Measurements from ENCODE around the gene SYCE1L.
"Not testable (repeated sequence)": the region's sequence is repeated elsewhere in the genome, so short reads cannot be mapped to it uniquely, and the experiment has no call there.

Gene SYCE1L

GRCh38 chr16:77236063-77236511 lies 36.9 kb downstream of the SYCE1L start:
- no peak overlapping the region for H3K27ac ChIP-seq

GRCh38 chr16:77238593-77238992 lies 39.4 kb downstream of the SYCE1L start:
- Histone ChIP-seq H3K27me3 (ENCODE audit: control insufficient read depth, insufficient read depth, low read length) (no peaks in the 10 kb centered on the region), H3K36me3 (ENCODE audit: control insufficient read depth, insufficient read depth, low read length) (no peaks in the 10 kb centered on the region), H3K4me1 (no peaks in the 10 kb centered on the region), H3K4me2 (ENCODE audit: low read length) (no peak overlapping the region), H3K9me3 (ENCODE audit: control insufficient read depth, low read length) (no peaks in the 10 kb centered on the region), H2AFZ (no peak overlapping the region), H3K4me3 (ENCODE audit: low read depth, low read length) (no peak overlapping the region), H3K79me2 (no peaks in the 10 kb centered on the region), H3K9ac (no peak overlapping the region), H3K27ac (no peak overlapping the region)
- TF ChIP-seq CTCF (IDR thresholded peaks at IDR 0.05) = no peak

More at GRCh38 chr16:77236063-77236511, 36.9 kb downstream of the SYCE1L start:
- peak overlapping the region; percentile 90 for H2AFZ ChIP-seq
- no peak overlapping the region for H3K4me3 ChIP-seq (ENCODE audit: low read depth, low read length)
- no peaks in the 10 kb centered on the region for H3K27me3 ChIP-seq (ENCODE audit: control insufficient read depth, insufficient read depth, low read length)
- H3K9me3 ChIP-seq (ENCODE audit: control insufficient read depth, low read length) = no peaks in the 10 kb centered on the region
- H3K36me3 ChIP-seq (ENCODE audit: control insufficient read depth, insufficient read depth, low read length) = no peaks in the 10 kb centered on the region
- H3K79me2 ChIP-seq = no peaks in the 10 kb centered on the region
- H3K9ac ChIP-seq = no peak overlapping the region
- peak overlapping the region; percentile 29 for H3K4me2 ChIP-seq (ENCODE audit: low read length)
- no peaks in the 10 kb centered on the region for H3K4me1 ChIP-seq
- peak; percentile 100 for TF ChIP-seq CTCF (IDR thresholded peaks at IDR 0.05)

- H3K36me3 ChIP-seq (ENCODE audit: control insufficient read depth, insufficient read depth, low read length); H3K27me3 ChIP-seq (ENCODE audit: control insufficient read depth, insufficient read depth, low read length); H3K4me1 ChIP-seq; H3K9ac ChIP-seq; H3K79me2 ChIP-seq; H3K27ac ChIP-seq; H3K4me3 ChIP-seq (ENCODE audit: low read depth, low read length); H2AFZ ChIP-seq; H3K4me2 ChIP-seq (ENCODE audit: low read length); H3K9me3 ChIP-seq (ENCODE audit: control insufficient read depth, low read length): not testable (repeated sequence)
Observed at GRCh38 chr16:77242471-77242870, 43.3 kb downstream of the SYCE1L start.

- Histone ChIP-seq H3K9me3 (ENCODE audit: control insufficient read depth, low read length) (no peaks in the 10 kb centered on the region), H3K27me3 (ENCODE audit: control insufficient read depth, insufficient read depth, low read length) (no peaks in the 10 kb centered on the region), H3K9ac (no peak overlapping the region), H3K4me3 (ENCODE audit: low read depth, low read length) (no peak overlapping the region), H2AFZ (no peak overlapping the region), H3K27ac (no peak overlapping the region), H3K79me2 (no peaks in the 10 kb centered on the region), H3K4me2 (ENCODE audit: low read length) (no peak overlapping the region), H3K4me1 (no peaks in the 10 kb centered on the region), H3K36me3 (ENCODE audit: control insufficient read depth, insufficient read depth, low read length) (no peaks in the 10 kb centered on the region)
- no peak for TF ChIP-seq CTCF (IDR thresholded peaks at IDR 0.05)
Observed at GRCh38 chr16:77246150-77246549, 46.9 kb downstream of the SYCE1L start.

- Histone ChIP-seq H3K4me3 (ENCODE audit: low read depth, low read length) (no peak overlapping the region), H3K9me3 (ENCODE audit: control insufficient read depth, low read length) (no peaks in the 10 kb centered on the region), H3K9ac (no peak overlapping the region), H3K36me3 (ENCODE audit: control insufficient read depth, insufficient read depth, low read length) (no peaks in the 10 kb centered on the region), H2AFZ (no peak overlapping the region), H3K27ac (no peak overlapping the region), H3K4me1 (no peaks in the 10 kb centered on the region), H3K27me3 (ENCODE audit: control insufficient read depth, insufficient read depth, low read length) (no peaks in the 10 kb centered on the region), H3K79me2 (no peaks in the 10 kb centered on the region), H3K4me2 (ENCODE audit: low read length) (no peak overlapping the region)
- TF ChIP-seq CTCF (IDR thresholded peaks at IDR 0.05) = no peak
Observed at GRCh38 chr16:77250400-77250799, 51.2 kb downstream of the SYCE1L start.

Data from parathyroid adenoma (tissue), 2 donors.